ENCODE results near the gene ZNF275. TPM values are rescaled to one million over a fixed set of nuclear protein-coding genes. Genes with fewer than 3 reads are reported as not detected.

ZNF275 gene
- total RNA-seq, 2 experiments from 2014 or later, result 10.5 to 11.3 TPM

GRCh38 chrX:153305972-153306371 is 28.0 kb upstream of the ZNF275 start:
- Mint-ChIP-seq H3K27ac (no peak overlapping the region), H3K36me3 (ENCODE audit: low read depth) (no peaks in the 10 kb centered on the region), H3K9me3 (no peaks in the 10 kb centered on the region), H3K4me1 (ENCODE audit: low read depth) (no peaks in the 10 kb centered on the region), H3K27me3 (peaks cover 12% of the 10 kb centered on the region), H3K4me3 (no peak overlapping the region)
- Histone ChIP-seq H3K27me3 (ENCODE audit: control insufficient read depth in 1 of 2, insufficient read depth in 2 of 2, low read length in 2 of 2) (no peaks in the 10 kb centered on the region), H3K4me3 (ENCODE audit: low read length) (no peak overlapping the region), H3K9me3 (ENCODE audit: control insufficient read depth in 1 of 2, insufficient read depth in 1 of 2, low read length in 2 of 2) (no peaks in the 10 kb centered on the region), H3K36me3 (ENCODE audit: insufficient read depth, low read length) (no peaks in the 10 kb centered on the region), H3K4me1 (ENCODE audit: insufficient read depth, low read length) (no peaks in the 10 kb centered on the region), H3K27ac (ENCODE audit: low read depth in 1 of 2, low read length in 2 of 2) (no peak overlapping the region)
- no peak for DNase-seq
- ChIA-PET POLR2A (no interaction called here), CTCF (no interaction called here)
- intact Hi-C loops (cut with DNase I, micrococcal nuclease), result no loop called here
- ATAC-seq (ENCODE audit: poor library complexity), result no peak
- no peak for TF ChIP-seq CTCF (IDR thresholded peaks at IDR 0.05)

- no peaks in the 10 kb centered on the region for H3K27me3 ChIP-seq (ENCODE audit: control insufficient read depth in 1 of 2, insufficient read depth in 2 of 2, low read length in 2 of 2)
- no peak overlapping the region for H3K4me3 ChIP-seq (ENCODE audit: low read length)
- H3K9me3 ChIP-seq (ENCODE audit: control insufficient read depth in 1 of 2, insufficient read depth in 1 of 2, low read length in 2 of 2), result no peaks in the 10 kb centered on the region
- TF ChIP-seq CTCF (IDR thresholded peaks at IDR 0.05), result no peak
- Mint-ChIP-seq H3K27ac (no peak overlapping the region), H3K27me3 (peaks cover 12% of the 10 kb centered on the region), H3K9me3 (no peaks in the 10 kb centered on the region), H3K4me1 (ENCODE audit: low read depth) (no peaks in the 10 kb centered on the region), H3K36me3 (ENCODE audit: low read depth) (no peaks in the 10 kb centered on the region), H3K4me3 (no peak overlapping the region)
- CTCF ChIA-PET, result no interaction called here
- no peak overlapping the region for H3K27ac ChIP-seq (ENCODE audit: low read depth in 1 of 2, low read length in 2 of 2)
- POLR2A ChIA-PET, result no interaction called here
- DNase-seq, result no peak
- intact Hi-C loops (cut with DNase I, micrococcal nuclease), result no loop called here
- H3K4me1 ChIP-seq (ENCODE audit: insufficient read depth, low read length), result no peaks in the 10 kb centered on the region
- H3K36me3 ChIP-seq (ENCODE audit: insufficient read depth, low read length), result no peaks in the 10 kb centered on the region
- ATAC-seq (ENCODE audit: poor library complexity), result no peak
These were observed 27.3 kb upstream of the ZNF275 start for GRCh38 chrX:153306527-153307115.

- TF ChIP-seq CTCF (IDR thresholded peaks at IDR 0.05), result no peak
- H3K36me3 Mint-ChIP-seq (ENCODE audit: low read depth), result no peaks in the 10 kb centered on the region
- H3K4me1 Mint-ChIP-seq (ENCODE audit: low read depth), result no peaks in the 10 kb centered on the region
- no peak overlapping the region for H3K27ac Mint-ChIP-seq
- H3K9me3 ChIP-seq (ENCODE audit: control insufficient read depth in 1 of 2, insufficient read depth in 1 of 2, low read length in 2 of 2), result no peaks in the 10 kb centered on the region
- peaks cover 12% of the 10 kb centered on the region for H3K27me3 Mint-ChIP-seq
- H3K9me3 Mint-ChIP-seq, result no peaks in the 10 kb centered on the region
- ChIA-PET CTCF (no interaction called here), POLR2A (no interaction called here)
- intact Hi-C loops (cut with DNase I, micrococcal nuclease), result no loop called here
- no peak overlapping the region for H3K4me3 ChIP-seq (ENCODE audit: low read length)
- H3K4me1 ChIP-seq (ENCODE audit: insufficient read depth, low read length), result no peaks in the 10 kb centered on the region
- H3K36me3 ChIP-seq (ENCODE audit: insufficient read depth, low read length), result no peaks in the 10 kb centered on the region
- H3K27ac ChIP-seq (ENCODE audit: low read depth in 1 of 2, low read length in 2 of 2), result no peak overlapping the region
- no peak overlapping the region for H3K4me3 Mint-ChIP-seq
- ATAC-seq (ENCODE audit: poor library complexity) (no peak), DNase-seq (no peak)
- no peaks in the 10 kb centered on the region for H3K27me3 ChIP-seq (ENCODE audit: control insufficient read depth in 1 of 2, insufficient read depth in 2 of 2, low read length in 2 of 2)
These were observed 26.4 kb upstream of the ZNF275 start for GRCh38 chrX:153307276-153308178.
